GM18870 (cell line): Measurements from ENCODE around the gene COL9A1.
A peak's percentile ranks its signal among the peaks of the same experiment; 100 is the strongest.

Experiments used
- ATAC-seq: cut with Tn5 transposase; IDR thresholded peaks from one replicate; pipeline ENCODE4 v1.9.1; 2021; ENCODE audit warnings: moderate library complexity; ENCODE audit not compliant: unreplicated experiment

COL9A1 gene

DNA sequence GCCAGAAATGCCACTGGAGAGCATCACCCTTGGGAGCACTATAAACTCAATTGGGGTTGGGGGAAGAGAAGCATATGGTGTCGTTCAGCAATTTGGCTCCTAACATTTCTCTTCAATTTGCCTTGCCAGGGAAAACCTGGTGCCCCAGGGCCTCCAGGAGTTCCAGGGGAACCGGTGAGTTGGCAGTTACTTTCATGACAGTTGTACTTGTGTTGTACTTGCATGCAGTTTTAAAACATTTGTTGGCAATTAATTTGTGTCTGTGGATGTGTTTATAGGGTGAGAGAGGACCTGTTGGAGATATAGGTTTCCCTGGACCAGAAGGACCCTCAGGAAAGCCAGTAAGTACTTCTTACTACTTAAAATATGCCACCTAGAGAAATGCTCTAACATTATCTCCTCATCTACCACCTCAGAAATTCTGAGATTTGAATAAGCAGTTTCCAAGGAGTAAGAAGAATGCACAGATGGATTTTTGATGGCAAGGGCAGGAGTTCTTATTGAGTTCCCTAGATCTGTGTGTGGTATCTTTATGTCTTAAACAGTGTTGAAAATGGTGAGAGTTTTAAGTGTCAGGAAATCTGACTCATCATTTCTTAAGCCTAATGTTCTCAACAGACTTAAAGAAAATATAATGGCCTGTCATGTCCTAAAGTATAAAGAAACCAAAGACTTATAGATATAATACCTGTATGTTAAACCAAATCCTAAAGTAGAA, 122.5 kb downstream of the COL9A1 start:
- ATAC-seq = peak; percentile 25

DNA sequence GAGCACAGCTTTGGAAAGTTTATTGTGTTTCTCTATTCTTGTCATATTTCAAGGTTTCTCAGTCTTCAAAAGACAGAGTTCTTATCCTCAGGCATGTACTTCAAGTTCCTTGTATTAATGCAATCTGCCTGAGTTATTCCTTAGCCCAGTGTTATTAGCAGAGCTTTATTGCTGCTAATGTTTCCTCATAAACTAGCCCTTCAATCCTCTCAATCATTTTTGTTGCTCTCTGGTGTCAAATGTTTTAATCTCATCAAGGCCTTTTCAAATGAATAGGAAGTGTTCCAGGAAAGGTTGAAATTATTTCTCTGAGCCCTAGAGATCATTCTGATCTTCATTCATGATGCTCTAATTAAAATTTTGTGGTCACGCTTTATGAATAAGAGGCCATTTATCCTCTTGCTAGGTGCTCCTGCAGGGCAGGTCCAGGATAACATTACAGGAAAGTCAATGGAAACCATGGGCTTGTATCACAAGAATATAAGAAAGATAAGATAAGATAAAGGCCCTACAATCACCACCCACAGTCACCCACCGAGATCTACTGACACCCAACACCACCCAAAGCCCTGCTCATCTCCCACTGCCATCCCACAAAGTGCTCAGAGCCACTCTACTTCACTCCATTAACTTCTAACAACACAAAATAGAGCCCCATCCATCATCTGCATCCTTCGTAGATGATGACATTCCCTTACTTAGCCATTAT, 125.9 kb downstream of the COL9A1 start:
- ATAC-seq = no peak

DNA sequence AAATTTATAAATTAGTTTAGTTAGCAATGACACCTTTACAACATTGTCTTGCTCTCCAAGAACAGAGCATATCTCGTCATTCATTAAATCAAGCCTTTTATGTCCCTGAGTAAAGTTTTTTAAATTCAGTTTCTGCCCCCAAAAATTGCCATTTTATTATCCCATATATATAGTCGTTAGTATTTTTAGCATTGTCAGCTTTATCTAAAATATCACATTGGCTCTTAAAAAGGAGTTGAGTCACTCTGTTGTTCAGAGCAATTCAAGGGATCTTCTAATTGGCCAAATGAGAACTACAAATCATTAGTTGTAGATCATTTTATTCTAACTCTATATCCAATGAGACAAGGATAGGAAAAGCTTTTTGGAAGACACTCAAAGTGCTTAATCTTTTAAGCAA, 127.1 kb downstream of the COL9A1 start:
- ATAC-seq = no peak

DNA sequence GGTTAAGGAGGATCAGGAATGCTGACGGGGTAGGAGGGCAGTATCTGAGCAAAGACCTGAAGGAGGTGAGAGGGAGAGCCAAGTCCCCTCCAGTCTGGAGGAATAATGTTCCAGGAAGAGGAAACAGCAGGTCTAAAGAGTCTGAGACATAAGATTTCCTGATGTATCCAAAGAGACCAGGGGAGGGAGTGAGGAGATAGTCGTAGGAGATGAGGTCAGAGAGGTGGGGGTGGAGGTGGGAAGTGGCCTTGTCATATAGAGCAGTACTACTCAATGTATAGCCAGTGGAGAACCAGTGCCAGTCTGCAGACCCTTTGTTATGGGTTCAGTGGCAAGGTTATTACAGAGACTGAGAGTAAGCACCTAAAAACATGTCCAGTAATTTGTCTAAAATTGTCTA, 130.6 kb downstream of the COL9A1 start:
- no peak for ATAC-seq

DNA sequence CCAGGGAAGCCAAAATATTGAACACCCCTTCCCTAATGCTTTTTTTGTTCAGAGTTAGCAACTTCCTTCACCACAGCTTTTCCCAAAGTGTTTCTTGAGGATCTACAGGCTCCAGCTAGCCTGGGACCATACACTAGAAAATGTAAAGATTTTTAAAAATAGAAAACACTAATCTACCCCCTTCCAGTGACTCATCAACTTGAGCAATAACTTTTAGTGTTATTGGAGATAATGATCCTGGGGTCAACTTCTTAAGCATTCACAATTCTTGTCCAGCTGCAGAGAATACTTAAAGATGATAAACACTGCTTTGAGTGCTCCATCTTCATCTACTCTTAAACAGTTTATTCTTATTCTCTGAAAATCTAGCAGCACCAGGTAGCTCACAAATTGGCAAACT, 131.6 kb downstream of the COL9A1 start:
- ATAC-seq = no peak

DNA sequence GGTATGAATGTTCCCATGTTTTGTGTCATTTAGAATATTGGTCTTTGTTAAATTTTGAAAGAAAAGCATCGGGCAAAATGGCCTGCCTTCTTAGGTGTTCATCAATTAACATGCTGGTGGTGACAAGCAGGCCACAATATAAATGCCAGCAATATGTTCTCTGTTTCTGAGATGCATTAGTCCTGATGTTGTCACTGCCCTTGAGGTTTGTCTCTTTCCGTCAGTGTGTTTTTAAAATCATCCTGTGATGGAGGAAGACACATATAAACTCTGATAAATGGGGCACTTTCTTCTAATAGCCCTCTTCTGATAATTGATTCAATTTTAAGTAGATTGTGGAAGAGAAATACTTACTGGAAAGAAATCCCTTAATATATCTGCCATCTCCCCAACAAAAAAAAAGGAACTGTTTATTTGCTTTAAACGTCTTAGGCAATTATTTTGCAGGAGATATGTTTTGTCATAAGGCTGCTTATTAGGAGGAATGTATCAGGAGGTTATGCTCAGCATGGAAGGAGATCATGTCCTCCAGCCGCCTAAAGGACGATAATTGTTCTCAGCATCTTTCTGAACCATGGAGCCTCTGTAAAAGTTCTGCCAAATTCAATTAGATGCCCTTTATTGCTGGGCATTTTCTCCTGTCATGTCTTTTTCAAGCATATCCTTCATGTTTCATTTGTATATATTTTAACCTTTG, 134.1 kb downstream of the COL9A1 start:
- no peak for ATAC-seq
